ENCODE results near the gene KIRREL3.

KIRREL3 gene

DNA sequence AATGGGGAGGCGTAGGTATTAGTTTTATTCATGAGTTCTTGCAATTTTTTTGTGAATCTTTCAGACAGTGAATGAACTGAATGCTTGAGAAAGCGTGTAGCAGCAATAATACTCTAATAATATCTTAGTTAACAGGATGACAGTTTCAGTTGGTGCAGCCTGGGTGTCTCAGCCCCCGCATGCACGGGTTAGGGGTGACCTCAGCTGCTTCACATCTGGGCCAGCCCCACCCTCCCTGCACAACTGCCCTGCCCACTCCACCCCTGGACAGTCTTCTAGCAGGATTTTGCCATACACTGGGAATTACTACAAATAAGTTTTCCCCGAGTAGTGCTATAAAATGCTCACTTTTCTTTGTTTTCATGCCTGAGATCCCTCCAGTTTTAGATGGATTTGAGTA, 561.9 kb downstream of the KIRREL3 start:
- H3K27me3 ChIP-seq (ENCODE audit: insufficient read depth, low read depth) = no peaks in the 10 kb centered on the region
- no peak overlapping the region for H3K4me3 ChIP-seq (IDR thresholded peaks at IDR 0.05; ENCODE audit: insufficient read depth, low read depth, low read length)
- H3K4me2 ChIP-seq = no peak overlapping the region
- H3K27ac ChIP-seq = no peak overlapping the region
- H3K79me2 ChIP-seq (ENCODE audit: insufficient read depth, low read depth) = no peaks in the 10 kb centered on the region
- H3K9ac ChIP-seq = no peak overlapping the region
- TF ChIP-seq, protein P1, sequence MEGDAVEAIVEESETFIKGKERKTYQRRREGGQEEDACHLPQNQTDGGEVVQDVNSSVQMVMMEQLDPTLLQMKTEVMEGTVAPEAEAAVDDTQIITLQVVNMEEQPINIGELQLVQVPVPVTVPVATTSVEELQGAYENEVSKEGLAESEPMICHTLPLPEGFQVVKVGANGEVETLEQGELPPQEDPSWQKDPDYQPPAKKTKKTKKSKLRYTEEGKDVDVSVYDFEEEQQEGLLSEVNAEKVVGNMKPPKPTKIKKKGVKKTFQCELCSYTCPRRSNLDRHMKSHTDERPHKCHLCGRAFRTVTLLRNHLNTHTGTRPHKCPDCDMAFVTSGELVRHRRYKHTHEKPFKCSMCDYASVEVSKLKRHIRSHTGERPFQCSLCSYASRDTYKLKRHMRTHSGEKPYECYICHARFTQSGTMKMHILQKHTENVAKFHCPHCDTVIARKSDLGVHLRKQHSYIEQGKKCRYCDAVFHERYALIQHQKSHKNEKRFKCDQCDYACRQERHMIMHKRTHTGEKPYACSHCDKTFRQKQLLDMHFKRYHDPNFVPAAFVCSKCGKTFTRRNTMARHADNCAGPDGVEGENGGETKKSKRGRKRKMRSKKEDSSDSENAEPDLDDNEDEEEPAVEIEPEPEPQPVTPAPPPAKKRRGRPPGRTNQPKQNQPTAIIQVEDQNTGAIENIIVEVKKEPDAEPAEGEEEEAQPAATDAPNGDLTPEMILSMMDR (conservative IDR thresholded peaks at IDR 0.05; ENCODE audit: low read depth, low read length) = no peak
- peaks cover 15% of the 10 kb centered on the region for H3K4me1 ChIP-seq (ENCODE audit: low read depth, poor library complexity, severe bottlenecking)
- no peaks in the 10 kb centered on the region for H4K20me1 ChIP-seq (ENCODE audit: insufficient read depth)
- no peaks in the 10 kb centered on the region for H3K36me3 ChIP-seq (ENCODE audit: insufficient read depth)
- no peak overlapping the region for H2AFZ ChIP-seq (ENCODE audit: low read depth)

DNA sequence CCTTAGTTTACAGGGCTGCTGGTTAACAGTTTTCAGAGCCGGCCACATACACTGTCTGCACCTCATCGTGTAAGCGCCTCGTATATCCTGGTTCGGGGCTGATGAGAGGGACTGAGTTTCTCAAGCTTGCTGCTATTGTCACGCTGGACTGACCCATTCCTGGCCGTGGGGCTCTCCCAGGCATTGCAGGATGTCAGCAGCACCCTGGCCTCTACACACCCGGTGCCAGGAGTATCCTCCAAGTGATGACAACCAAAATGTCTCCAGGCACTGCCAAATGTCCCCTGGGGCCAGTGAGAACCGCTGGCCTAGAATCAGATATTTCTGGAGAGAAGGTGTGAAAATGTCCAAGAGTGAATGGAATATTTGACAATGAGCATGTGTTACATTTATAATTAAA, 562.3 kb downstream of the KIRREL3 start:
- Histone ChIP-seq H3K27me3 (ENCODE audit: insufficient read depth, low read depth) (no peaks in the 10 kb centered on the region), H3K4me2 (no peak overlapping the region), H2AFZ (ENCODE audit: low read depth) (no peak overlapping the region), H3K4me3 (IDR thresholded peaks at IDR 0.05; ENCODE audit: insufficient read depth, low read depth, low read length) (no peak overlapping the region), H3K79me2 (ENCODE audit: insufficient read depth, low read depth) (no peaks in the 10 kb centered on the region), H3K4me1 (ENCODE audit: low read depth, poor library complexity, severe bottlenecking) (peaks cover 15% of the 10 kb centered on the region), H3K9ac (no peak overlapping the region), H3K27ac (no peak overlapping the region), H3K36me3 (ENCODE audit: insufficient read depth) (no peaks in the 10 kb centered on the region), H4K20me1 (ENCODE audit: insufficient read depth) (no peaks in the 10 kb centered on the region)
- TF ChIP-seq, protein P1 (conservative IDR thresholded peaks at IDR 0.05; ENCODE audit: low read depth, low read length) = no peak

GRCh38 chr11:126437731-126438130, 562.8 kb downstream of the KIRREL3 start:
- no peak overlapping the region for H3K9ac ChIP-seq
- H3K27me3 ChIP-seq (ENCODE audit: insufficient read depth, low read depth) = no peaks in the 10 kb centered on the region
- no peak overlapping the region for H3K4me2 ChIP-seq
- peaks cover 15% of the 10 kb centered on the region for H3K4me1 ChIP-seq (ENCODE audit: low read depth, poor library complexity, severe bottlenecking)
- no peak overlapping the region for H3K27ac ChIP-seq
- H4K20me1 ChIP-seq (ENCODE audit: insufficient read depth) = no peaks in the 10 kb centered on the region
- H2AFZ ChIP-seq (ENCODE audit: low read depth) = no peak overlapping the region
- no peaks in the 10 kb centered on the region for H3K36me3 ChIP-seq (ENCODE audit: insufficient read depth)
- TF ChIP-seq, protein P1 (conservative IDR thresholded peaks at IDR 0.05; ENCODE audit: low read depth, low read length) = no peak
- no peak overlapping the region for H3K4me3 ChIP-seq (IDR thresholded peaks at IDR 0.05; ENCODE audit: insufficient read depth, low read depth, low read length)
- H3K79me2 ChIP-seq (ENCODE audit: insufficient read depth, low read depth) = no peaks in the 10 kb centered on the region

DNA sequence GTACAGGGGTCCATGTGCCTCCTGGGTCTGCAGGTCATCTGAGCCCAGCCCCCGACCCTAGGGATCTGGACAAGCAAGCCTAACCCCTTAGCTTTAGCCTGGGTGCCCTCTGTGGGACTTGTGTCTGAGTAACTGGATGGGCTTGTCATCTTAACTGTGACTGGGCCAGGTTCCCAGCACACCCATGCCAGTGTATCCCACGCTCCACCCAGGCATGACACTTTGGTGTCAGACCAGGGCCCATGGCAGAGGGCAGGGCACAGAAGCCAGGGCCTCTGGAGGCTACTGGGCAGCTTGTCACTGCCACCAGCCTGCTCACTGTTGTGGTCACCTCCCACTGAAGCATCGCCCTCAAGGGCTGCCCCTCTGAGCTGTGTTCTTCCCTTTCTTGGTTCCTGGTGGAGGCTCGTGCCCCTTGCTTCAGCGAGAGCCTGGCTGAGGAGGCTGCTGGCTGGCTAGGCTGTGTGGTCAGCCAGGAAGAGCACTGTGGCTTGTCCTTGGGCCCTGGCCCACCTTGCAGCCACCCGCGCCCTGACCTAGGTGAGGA, 564.3 kb downstream of the KIRREL3 start:
- no peaks in the 10 kb centered on the region for H4K20me1 ChIP-seq (ENCODE audit: insufficient read depth)
- no peak overlapping the region for H3K4me2 ChIP-seq
- H3K4me1 ChIP-seq (ENCODE audit: low read depth, poor library complexity, severe bottlenecking) = peaks cover 12% of the 10 kb centered on the region
- no peak overlapping the region for H3K9ac ChIP-seq
- H3K36me3 ChIP-seq (ENCODE audit: insufficient read depth) = no peaks in the 10 kb centered on the region
- TF ChIP-seq, protein P1 (conservative IDR thresholded peaks at IDR 0.05; ENCODE audit: low read depth, low read length) = no peak
- no peaks in the 10 kb centered on the region for H3K27me3 ChIP-seq (ENCODE audit: insufficient read depth, low read depth)
- H2AFZ ChIP-seq (ENCODE audit: low read depth) = no peak overlapping the region
- H3K27ac ChIP-seq = no peak overlapping the region
- H3K4me3 ChIP-seq (IDR thresholded peaks at IDR 0.05; ENCODE audit: insufficient read depth, low read depth, low read length) = no peak overlapping the region
- no peaks in the 10 kb centered on the region for H3K79me2 ChIP-seq (ENCODE audit: insufficient read depth, low read depth)
